GM10266 (cell line): ENCODE measurements around the gene PSKH1.

Experiments used
- DNase-seq: peaks from one replicate; pipeline ENCODE4 v3.0.0; 2012; ENCODE audit errors: extremely low spot score
- CTCF ChIP-seq: IDR thresholded peaks from 2 replicates; pipeline ENCODE4 v1.5.1; 2012; ENCODE audit warnings: mild to moderate bottlenecking, low read depth; ENCODE audit not compliant: control insufficient read depth, insufficient read depth; ENCODE audit errors: missing control alignments

PSKH1 gene

DNA sequence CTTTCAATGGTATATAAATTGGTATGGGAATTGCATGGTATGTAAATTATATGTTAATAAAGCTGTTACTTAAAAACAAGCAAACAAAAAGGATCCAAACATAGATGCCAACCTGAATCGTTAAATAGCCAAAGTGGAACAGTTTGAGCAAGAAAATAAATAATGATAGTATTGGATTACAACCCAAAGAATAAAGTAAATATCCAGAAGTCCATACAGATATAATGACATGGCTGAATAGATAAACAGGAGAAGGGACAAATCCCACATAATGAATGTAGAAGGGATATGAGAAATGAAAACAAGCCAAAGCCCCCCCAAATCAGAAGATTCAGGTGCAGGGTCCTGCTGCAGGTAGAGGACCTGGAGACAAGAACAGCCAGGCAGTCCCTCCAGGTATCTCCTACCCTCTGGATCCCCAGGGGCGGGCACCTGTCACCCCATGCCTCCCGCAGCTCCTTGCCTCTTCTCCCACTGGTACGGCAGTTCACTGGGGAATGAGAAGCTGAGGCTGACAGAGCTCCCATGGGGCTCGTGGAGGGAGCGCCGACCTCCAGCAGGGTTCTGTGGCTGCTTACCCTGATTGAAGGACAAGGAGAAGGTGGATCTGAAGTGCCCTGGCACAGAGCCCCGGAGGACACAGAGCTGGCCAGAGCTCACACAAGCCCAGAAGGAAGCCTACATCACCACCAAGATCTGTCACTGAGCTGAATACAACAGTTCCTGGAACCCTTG is 60.8 kb downstream of the PSKH1 start:
- TF ChIP-seq CTCF, result no peak
- DNase-seq, result no peak

- no peak for TF ChIP-seq CTCF
- no peak for DNase-seq
These were observed 61.6 kb downstream of the PSKH1 start for GRCh38 chr16:67954421-67955196.

GRCh38 chr16:67957622-67958021 is 64.6 kb downstream of the PSKH1 start:
- no peak for TF ChIP-seq CTCF
- no peak for DNase-seq

GRCh38 chr16:67959536-67960329 is 66.7 kb downstream of the PSKH1 start:
- no peak for DNase-seq

GRCh38 chr16:67961551-67961957 is 68.5 kb downstream of the PSKH1 start:
- TF ChIP-seq CTCF, result no peak
- no peak for DNase-seq

More at GRCh38 chr16:67959536-67960329, 66.7 kb downstream of the PSKH1 start:
- no peak for TF ChIP-seq CTCF

DNA sequence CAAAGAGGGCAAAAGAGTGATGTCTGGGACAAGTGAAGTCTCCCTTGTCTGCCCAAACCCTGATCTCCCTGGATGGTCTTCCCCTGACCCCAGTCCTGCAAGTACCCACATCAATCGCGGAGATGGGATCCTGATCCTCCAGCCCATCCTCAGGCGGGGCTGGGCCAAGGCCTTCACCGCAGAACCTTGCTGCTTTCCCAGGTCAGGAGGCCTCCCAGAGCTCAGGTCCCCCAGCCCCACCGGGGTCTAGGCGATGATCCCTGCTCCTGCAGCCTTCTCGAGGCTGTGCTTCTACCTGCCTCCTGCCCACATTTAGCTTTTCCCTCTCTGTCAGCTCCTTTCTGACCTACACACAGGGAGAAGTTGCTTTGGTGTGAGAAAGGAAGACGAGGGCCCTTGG is 69.1 kb downstream of the PSKH1 start:
- TF ChIP-seq CTCF, result no peak
- DNase-seq, result no peak

GRCh38 chr16:67963292-67963661 is 70.2 kb downstream of the PSKH1 start:
- TF ChIP-seq CTCF, result no peak
- no peak for DNase-seq
